K562 (cell line): ENCODE results near the gene NDUFC2. TPM values are rescaled to one million over a fixed set of nuclear protein-coding genes. Genes with fewer than 3 reads are reported as not detected.

Source experiments
- BCOR ChIP-seq: fragments of 450-650 bp; IDR thresholded peaks from 2 replicates; pipeline ENCODE4 v1.6.1; 2016
- DLX4 ChIP-seq: fragments of 250-450 bp; sonication (Bioruptor Pico); IDR thresholded peaks from 2 replicates; pipeline ENCODE4 v1.6.1; 2021; ENCODE audit warnings: mild to moderate bottlenecking
- ELF1 ChIP-seq: fragments of 200-800 bp; sonication (Bioruptor generic); IDR thresholded peaks from 2 replicates; pipeline ENCODE4 v1.6.1; 2016; ENCODE audit warnings: missing genetic modification characterization, missing compliant biosample characterization
- FOXJ3 ChIP-seq: sonication (generic); formaldehyde crosslinking; IDR thresholded peaks from 2 replicates; pipeline ENCODE4 v1.4.0; 2020; ENCODE audit warnings: mild to moderate bottlenecking, missing genetic modification reagents
- KLF1 ChIP-seq: fragments of 450-650 bp; IDR thresholded peaks from 2 replicates; pipeline ENCODE4 v1.6.1; 2016; ENCODE audit warnings: missing genetic modification characterization, missing compliant biosample characterization
- MYBL2 ChIP-seq, 2 experiments: fragments of 450-650 bp in 1 of 2; sonication (generic) in 1 of 2; formaldehyde crosslinking in 1 of 2; IDR thresholded peaks; 2 replicates each; pipeline versions ENCODE4 v1.6.1 to v1.8.1; 2017 to 2022; ENCODE audit warnings: borderline replicate concordance in 1 of 2, inconsistent platforms in 1 of 2, low read depth in 1 of 2, mild to moderate bottlenecking in 1 of 2, missing genetic modification reagents in 1 of 2, moderate library complexity in 1 of 2
- NRF1 ChIP-seq, 2 experiments: fragments of 450-650 bp; IDR thresholded peaks in 1 of 2; conservative IDR thresholded peaks in 1 of 2; 2 replicates each; pipeline ENCODE4 v1.6.1; 2014; ENCODE audit warnings: mild to moderate bottlenecking in 2 of 2
- RBM15 ChIP-seq: fragments of 200-400 bp; formaldehyde crosslinking; IDR thresholded peaks from 2 replicates; pipeline ENCODE4 v1.6.1; 2018; ENCODE audit warnings: mild to moderate bottlenecking, low read length, moderate library complexity; ENCODE audit not compliant: insufficient read depth
- RBM17 ChIP-seq: fragments of 200-400 bp; formaldehyde crosslinking; IDR thresholded peaks from 2 replicates; pipeline ENCODE4 v1.6.1; 2017; ENCODE audit warnings: low read depth, mild to moderate bottlenecking, low read length, borderline replicate concordance
- TCF15 ChIP-seq: fragments of 250-450 bp; sonication (Bioruptor Pico); IDR thresholded peaks from 2 replicates; pipeline ENCODE4 v1.8.0; 2022; ENCODE audit warnings: moderate library complexity, mild to moderate bottlenecking, inconsistent platforms
- ZBTB1 ChIP-seq: sonication (generic); formaldehyde crosslinking; IDR thresholded peaks from 2 replicates; pipeline ENCODE4 v1.8.1; 2023; ENCODE audit warnings: missing genetic modification reagents, low read depth, mild to moderate bottlenecking, borderline replicate concordance
- ZKSCAN8 ChIP-seq: fragments of 200-800 bp; sonication (Bioruptor generic); IDR thresholded peaks from 2 replicates; pipeline ENCODE4 v1.6.1; 2016; ENCODE audit warnings: missing genetic modification characterization, missing compliant biosample characterization
- ZNF407 ChIP-seq: fragments of 450-650 bp; IDR thresholded peaks from 2 replicates; pipeline ENCODE4 v1.6.1; 2016; ENCODE audit warnings: low read depth
- ZNF583 ChIP-seq: fragments of 250-450 bp; sonication (Bioruptor Pico); IDR thresholded peaks from 2 replicates; pipeline ENCODE4 v1.4.0; 2020
- ZNF76 ChIP-seq: fragments of 250-450 bp; sonication (Bioruptor Pico); IDR thresholded peaks from 2 replicates; pipeline ENCODE4 v1.4.0; 2020; ENCODE audit warnings: mild to moderate bottlenecking, moderate library complexity, borderline replicate concordance
- ZNF830 ChIP-seq: fragments of 250-450 bp; sonication (Bioruptor Pico); IDR thresholded peaks from 2 replicates; pipeline ENCODE4 v1.5.0; 2021; ENCODE audit warnings: mild to moderate bottlenecking
- ZSCAN32 ChIP-seq: fragments of 450-650 bp; formaldehyde crosslinking; IDR thresholded peaks from 2 replicates; pipeline ENCODE4 v1.4.0; 2020; ENCODE audit warnings: mild to moderate bottlenecking, moderate library complexity
- polyA plus RNA-seq, 8 experiments: library from polyadenylated mRNA; depleted of rRNA in 4 of 8; stranded (reverse) in 5 of 8; unstranded in 3 of 8; fragments of >200 nt; fragmentation: Nextera tagmentation in 2 of 8; fragmentation: Illumina TruSeq in 1 of 8; extraction: Ambion mirVana in 2 of 8; extraction: Trizol in 1 of 8; gene quantifications; 2 replicates each; pipeline versions ENCODE4 v1.2.1 to v1.2.3, GENCODE V29; 2011 to 2014; ENCODE audit warnings: inconsistent platforms in 1 of 8, missing spikeins in 1 of 8
- total RNA-seq, 7 experiments: library from RNA; depleted of rRNA in 6 of 7; stranded (reverse); fragments of >200 nt in 6 of 7; fragmentation: Illumina TruSeq in 2 of 7; extraction: Trizol in 2 of 7; gene quantifications; 2 replicates each; pipeline versions ENCODE4 v1.2.1 to v1.2.3, GENCODE V29; 2011 to 2021; ENCODE audit warnings: low replicate concordance in 1 of 7

The NDUFC2 gene
- total and polyA plus RNA-seq, 9 of the 15 experiments (the other 6 are each of a cell fraction or from before 2014, with no cell fraction given) = 168 to 1,119 (median 442) TPM

- TF ChIP-seq ZNF76 (CRISPR knock-in tag) (no peak), FOXJ3 (no peak), ZNF407 (no peak), RBM15 (no peak), DLX4 (no peak), ZBTB1 (no peak), KLF1 (tag) (no peak), ZNF583 (peak; percentile 82; the same call in 1 of the 2 replicates), ZNF830 (no peak), NRF1 (conservative IDR thresholded peaks at IDR 0.05 in 1 of 2, IDR thresholded peaks at IDR 0.05 in 1 of 2) (no peak), TCF15 (CRISPR knock-in tag) (0 out of 2 replicates have a peak, but pooled peaks have one; percentile 34), RBM17 (no peak), ELF1 (tag) (peak; percentile 45; the same call in 1 of the 2 replicates), ZSCAN32 (CRISPR knock-in tag) (0 out of 2 replicates have a peak, but pooled peaks have one; percentile 23), ZKSCAN8 (CRISPR knock-in tag) (0 out of 2 replicates have a peak, but pooled peaks have one; percentile 30), MYBL2 (IDR thresholded peaks at IDR 0.05; ENCODE audit: low read depth) (no peak), MYBL2 (CRISPR knock-in tag; IDR thresholded peaks at IDR 0.05; ENCODE audit: borderline replicate concordance) (no peak), BCOR (no peak)
These were observed 28.5 kb downstream of the NDUFC2 start (continued) for GRCh38 chr11:78050964-78051831.
